SK-N-SH treated with all-trans-retinoic acid at 6 μM for 48 hours (cell line): ENCODE data around the gene FAM177A1.

ENCODE experiments used
- ARNTL ChIP-seq: fragments of 450-650 bp; formaldehyde crosslinking; IDR thresholded peaks from 2 replicates; pipeline ENCODE4 v1.5.0; 2020; ENCODE audit warnings: low read depth, mild to moderate bottlenecking, moderate library complexity, borderline replicate concordance
- BACH2 ChIP-seq: fragments of 250-450 bp; sonication (Bioruptor Pico); IDR thresholded peaks from 2 replicates; pipeline ENCODE4 v1.9.0; 2021; ENCODE audit warnings: mild to moderate bottlenecking, borderline replicate concordance
- ISL1 ChIP-seq: fragments of 250-450 bp; sonication (Bioruptor Pico); IDR thresholded peaks from 2 replicates; pipeline ENCODE4 v2.1.2; 2022; ENCODE audit warnings: mild to moderate bottlenecking, moderate library complexity
- OSR1 ChIP-seq: fragments of 250-450 bp; sonication (Bioruptor Pico); IDR thresholded peaks from 2 replicates; pipeline ENCODE4 v1.8.0; 2022; ENCODE audit warnings: moderate library complexity, mild to moderate bottlenecking, inconsistent platforms
- SNAI2 ChIP-seq: fragments of 250-450 bp; sonication (Bioruptor Pico); IDR thresholded peaks from 2 replicates; pipeline ENCODE4 v1.5.0; 2020; ENCODE audit warnings: mild to moderate bottlenecking, moderate library complexity
- TOX ChIP-seq: fragments of 250-450 bp; sonication (Bioruptor Pico); IDR thresholded peaks from 2 replicates; pipeline ENCODE4 v1.8.0; 2021; ENCODE audit warnings: mild to moderate bottlenecking, moderate library complexity, borderline replicate concordance
- ZFP3 ChIP-seq: fragments of 250-450 bp; sonication (Bioruptor Pico); IDR thresholded peaks from 2 replicates; pipeline ENCODE4 v1.5.0; 2020; ENCODE audit warnings: mild to moderate bottlenecking, moderate library complexity
- ZFP30 ChIP-seq: fragments of 450-650 bp; formaldehyde crosslinking; IDR thresholded peaks from 2 replicates; pipeline ENCODE4 v1.5.0; 2022; ENCODE audit warnings: mild to moderate bottlenecking, moderate library complexity
- ZNF565 ChIP-seq: fragments of 450-650 bp; formaldehyde crosslinking; conservative IDR thresholded peaks from 2 replicates; pipeline ENCODE4 v1.5.0; 2020; ENCODE audit warnings: low read depth, mild to moderate bottlenecking, moderate library complexity
- ZNF70 ChIP-seq: fragments of 450-650 bp; formaldehyde crosslinking; IDR thresholded peaks from 2 replicates; pipeline ENCODE4 v1.5.0; 2020; ENCODE audit warnings: mild to moderate bottlenecking, moderate library complexity
- TF ChIP-seq, protein P1 (sequence below): fragments of 250-450 bp; sonication (Bioruptor Pico); IDR thresholded peaks from 2 replicates; pipeline ENCODE4 v1.8.0; 2020; ENCODE audit warnings: mild to moderate bottlenecking, moderate library complexity, borderline replicate concordance
- TF ChIP-seq, protein P2 (sequence below): fragments of 250-450 bp; sonication (Bioruptor Pico); IDR thresholded peaks from 2 replicates; pipeline ENCODE4 v1.5.0; 2020; ENCODE audit warnings: mild to moderate bottlenecking, moderate library complexity
- TF ChIP-seq, protein P3 (sequence below): fragments of 250-450 bp; sonication (Bioruptor Pico); IDR thresholded peaks from 2 replicates; pipeline ENCODE4 v1.5.1; 2021; ENCODE audit warnings: mild to moderate bottlenecking, moderate library complexity
- TF ChIP-seq, protein P4 (sequence below): fragments of 250-450 bp; sonication (Bioruptor Pico); IDR thresholded peaks from 2 replicates; pipeline ENCODE4 v1.8.0; 2021; ENCODE audit warnings: low read depth, mild to moderate bottlenecking, moderate library complexity, borderline replicate concordance

DNA sequence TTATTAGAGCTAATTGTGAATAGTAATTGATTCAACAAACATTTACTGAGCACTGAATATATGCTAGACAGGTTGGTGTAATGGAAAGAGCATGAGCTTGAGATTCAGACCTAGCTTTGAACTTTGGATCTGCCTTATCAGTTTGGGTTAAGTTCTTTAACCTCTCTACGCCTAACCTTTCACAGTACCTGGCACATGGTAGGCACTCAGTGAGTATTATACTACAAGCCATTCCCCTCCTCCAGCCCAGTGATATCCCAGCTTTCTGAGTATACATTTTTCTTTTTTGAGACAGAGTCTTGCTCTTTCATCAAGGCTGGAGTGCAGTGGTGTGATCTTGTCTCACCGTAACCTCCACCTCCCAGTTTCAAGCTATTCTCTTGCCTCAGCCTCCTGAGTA, 32.0 kb downstream of the FAM177A1 start:
- TF ChIP-seq ARNTL (CRISPR knock-in tag) (no peak), ZNF565 (CRISPR knock-in tag) (no peak), ZFP30 (CRISPR knock-in tag) (no peak), ZFP3 (CRISPR knock-in tag) (no peak), TOX (CRISPR knock-in tag) (no peak), BACH2 (CRISPR knock-in tag) (no peak), OSR1 (no peak), ISL1 (CRISPR knock-in tag) (no peak), SNAI2 (CRISPR knock-in tag) (no peak), ZNF70 (CRISPR knock-in tag) (no peak)
- TF ChIP-seq, protein P1, sequence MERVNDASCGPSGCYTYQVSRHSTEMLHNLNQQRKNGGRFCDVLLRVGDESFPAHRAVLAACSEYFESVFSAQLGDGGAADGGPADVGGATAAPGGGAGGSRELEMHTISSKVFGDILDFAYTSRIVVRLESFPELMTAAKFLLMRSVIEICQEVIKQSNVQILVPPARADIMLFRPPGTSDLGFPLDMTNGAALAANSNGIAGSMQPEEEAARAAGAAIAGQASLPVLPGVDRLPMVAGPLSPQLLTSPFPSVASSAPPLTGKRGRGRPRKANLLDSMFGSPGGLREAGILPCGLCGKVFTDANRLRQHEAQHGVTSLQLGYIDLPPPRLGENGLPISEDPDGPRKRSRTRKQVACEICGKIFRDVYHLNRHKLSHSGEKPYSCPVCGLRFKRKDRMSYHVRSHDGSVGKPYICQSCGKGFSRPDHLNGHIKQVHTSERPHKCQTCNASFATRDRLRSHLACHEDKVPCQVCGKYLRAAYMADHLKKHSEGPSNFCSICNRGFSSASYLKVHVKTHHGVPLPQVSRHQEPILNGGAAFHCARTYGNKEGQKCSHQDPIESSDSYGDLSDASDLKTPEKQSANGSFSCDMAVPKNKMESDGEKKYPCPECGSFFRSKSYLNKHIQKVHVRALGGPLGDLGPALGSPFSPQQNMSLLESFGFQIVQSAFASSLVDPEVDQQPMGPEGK (CRISPR knock-in tag) = no peak
- TF ChIP-seq, protein P2, sequence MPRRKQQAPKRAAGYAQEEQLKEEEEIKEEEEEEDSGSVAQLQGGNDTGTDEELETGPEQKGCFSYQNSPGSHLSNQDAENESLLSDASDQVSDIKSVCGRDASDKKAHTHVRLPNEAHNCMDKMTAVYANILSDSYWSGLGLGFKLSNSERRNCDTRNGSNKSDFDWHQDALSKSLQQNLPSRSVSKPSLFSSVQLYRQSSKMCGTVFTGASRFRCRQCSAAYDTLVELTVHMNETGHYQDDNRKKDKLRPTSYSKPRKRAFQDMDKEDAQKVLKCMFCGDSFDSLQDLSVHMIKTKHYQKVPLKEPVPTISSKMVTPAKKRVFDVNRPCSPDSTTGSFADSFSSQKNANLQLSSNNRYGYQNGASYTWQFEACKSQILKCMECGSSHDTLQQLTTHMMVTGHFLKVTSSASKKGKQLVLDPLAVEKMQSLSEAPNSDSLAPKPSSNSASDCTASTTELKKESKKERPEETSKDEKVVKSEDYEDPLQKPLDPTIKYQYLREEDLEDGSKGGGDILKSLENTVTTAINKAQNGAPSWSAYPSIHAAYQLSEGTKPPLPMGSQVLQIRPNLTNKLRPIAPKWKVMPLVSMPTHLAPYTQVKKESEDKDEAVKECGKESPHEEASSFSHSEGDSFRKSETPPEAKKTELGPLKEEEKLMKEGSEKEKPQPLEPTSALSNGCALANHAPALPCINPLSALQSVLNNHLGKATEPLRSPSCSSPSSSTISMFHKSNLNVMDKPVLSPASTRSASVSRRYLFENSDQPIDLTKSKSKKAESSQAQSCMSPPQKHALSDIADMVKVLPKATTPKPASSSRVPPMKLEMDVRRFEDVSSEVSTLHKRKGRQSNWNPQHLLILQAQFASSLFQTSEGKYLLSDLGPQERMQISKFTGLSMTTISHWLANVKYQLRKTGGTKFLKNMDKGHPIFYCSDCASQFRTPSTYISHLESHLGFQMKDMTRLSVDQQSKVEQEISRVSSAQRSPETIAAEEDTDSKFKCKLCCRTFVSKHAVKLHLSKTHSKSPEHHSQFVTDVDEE (CRISPR knock-in tag) = no peak
- TF ChIP-seq, protein P3, sequence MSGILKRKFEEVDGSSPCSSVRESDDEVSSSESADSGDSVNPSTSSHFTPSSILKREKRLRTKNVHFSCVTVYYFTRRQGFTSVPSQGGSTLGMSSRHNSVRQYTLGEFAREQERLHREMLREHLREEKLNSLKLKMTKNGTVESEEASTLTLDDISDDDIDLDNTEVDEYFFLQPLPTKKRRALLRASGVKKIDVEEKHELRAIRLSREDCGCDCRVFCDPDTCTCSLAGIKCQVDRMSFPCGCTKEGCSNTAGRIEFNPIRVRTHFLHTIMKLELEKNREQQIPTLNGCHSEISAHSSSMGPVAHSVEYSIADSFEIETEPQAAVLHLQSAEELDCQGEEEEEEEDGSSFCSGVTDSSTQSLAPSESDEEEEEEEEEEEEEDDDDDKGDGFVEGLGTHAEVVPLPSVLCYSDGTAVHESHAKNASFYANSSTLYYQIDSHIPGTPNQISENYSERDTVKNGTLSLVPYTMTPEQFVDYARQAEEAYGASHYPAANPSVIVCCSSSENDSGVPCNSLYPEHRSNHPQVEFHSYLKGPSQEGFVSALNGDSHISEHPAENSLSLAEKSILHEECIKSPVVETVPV = no peak
- TF ChIP-seq, protein P4, sequence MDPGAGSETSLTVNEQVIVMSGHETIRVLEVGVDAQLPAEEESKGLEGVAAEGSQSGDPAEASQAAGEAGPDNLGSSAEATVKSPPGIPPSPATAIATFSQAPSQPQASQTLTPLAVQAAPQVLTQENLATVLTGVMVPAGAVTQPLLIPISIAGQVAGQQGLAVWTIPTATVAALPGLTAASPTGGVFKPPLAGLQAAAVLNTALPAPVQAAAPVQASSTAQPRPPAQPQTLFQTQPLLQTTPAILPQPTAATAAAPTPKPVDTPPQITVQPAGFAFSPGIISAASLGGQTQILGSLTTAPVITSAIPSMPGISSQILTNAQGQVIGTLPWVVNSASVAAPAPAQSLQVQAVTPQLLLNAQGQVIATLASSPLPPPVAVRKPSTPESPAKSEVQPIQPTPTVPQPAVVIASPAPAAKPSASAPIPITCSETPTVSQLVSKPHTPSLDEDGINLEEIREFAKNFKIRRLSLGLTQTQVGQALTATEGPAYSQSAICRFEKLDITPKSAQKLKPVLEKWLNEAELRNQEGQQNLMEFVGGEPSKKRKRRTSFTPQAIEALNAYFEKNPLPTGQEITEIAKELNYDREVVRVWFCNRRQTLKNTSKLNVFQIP (CRISPR knock-in tag) = no peak
